ENCODE results near the gene MTRF1L.

Gene MTRF1L

DNA sequence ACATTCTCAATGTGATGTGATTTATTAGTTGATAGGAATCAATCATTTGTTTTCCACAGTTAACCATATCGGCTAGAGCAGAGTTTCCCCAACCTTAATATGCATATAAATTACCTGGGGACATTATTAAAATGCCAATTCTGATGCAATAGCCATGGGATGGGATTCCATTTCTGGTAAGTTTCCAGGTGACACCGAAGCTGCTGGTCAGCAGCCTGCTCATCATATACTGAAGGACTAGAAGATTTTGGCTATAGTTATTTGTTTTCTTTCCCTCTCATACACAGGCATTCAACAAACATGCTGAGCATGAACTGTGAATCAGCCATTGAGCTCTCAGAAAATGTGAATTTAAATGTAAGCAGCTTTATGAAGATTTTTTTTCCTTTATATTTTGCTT lies 55.5 kb downstream of the MTRF1L start:
- no peak overlapping the region for H3K4me3 ChIP-seq (ENCODE audit: low read depth, low read length, poor library complexity, severe bottlenecking)
- H3K27me3 ChIP-seq (ENCODE audit: insufficient read depth, low read length), result no peaks in the 10 kb centered on the region
- H3K9me2 ChIP-seq (ENCODE audit: low read depth, low read length), result no peaks in the 10 kb centered on the region
- no peak overlapping the region for H3K4me2 ChIP-seq (ENCODE audit: low read length)
- H3F3A ChIP-seq (ENCODE audit: insufficient read depth, low read length), result no peaks in the 10 kb centered on the region
- no peaks in the 10 kb centered on the region for H3K79me2 ChIP-seq (ENCODE audit: insufficient read depth, low read length)
- TF ChIP-seq EZH2 (IDR thresholded peaks at IDR 0.05; ENCODE audit: borderline replicate concordance, low read length), result no peak
- TF ChIP-seq, protein P1, sequence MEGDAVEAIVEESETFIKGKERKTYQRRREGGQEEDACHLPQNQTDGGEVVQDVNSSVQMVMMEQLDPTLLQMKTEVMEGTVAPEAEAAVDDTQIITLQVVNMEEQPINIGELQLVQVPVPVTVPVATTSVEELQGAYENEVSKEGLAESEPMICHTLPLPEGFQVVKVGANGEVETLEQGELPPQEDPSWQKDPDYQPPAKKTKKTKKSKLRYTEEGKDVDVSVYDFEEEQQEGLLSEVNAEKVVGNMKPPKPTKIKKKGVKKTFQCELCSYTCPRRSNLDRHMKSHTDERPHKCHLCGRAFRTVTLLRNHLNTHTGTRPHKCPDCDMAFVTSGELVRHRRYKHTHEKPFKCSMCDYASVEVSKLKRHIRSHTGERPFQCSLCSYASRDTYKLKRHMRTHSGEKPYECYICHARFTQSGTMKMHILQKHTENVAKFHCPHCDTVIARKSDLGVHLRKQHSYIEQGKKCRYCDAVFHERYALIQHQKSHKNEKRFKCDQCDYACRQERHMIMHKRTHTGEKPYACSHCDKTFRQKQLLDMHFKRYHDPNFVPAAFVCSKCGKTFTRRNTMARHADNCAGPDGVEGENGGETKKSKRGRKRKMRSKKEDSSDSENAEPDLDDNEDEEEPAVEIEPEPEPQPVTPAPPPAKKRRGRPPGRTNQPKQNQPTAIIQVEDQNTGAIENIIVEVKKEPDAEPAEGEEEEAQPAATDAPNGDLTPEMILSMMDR (IDR thresholded peaks at IDR 0.05; ENCODE audit: low read length), result no peak
- no peaks in the 10 kb centered on the region for H4K20me1 ChIP-seq (ENCODE audit: insufficient read depth, low read length)
- H3K9ac ChIP-seq (ENCODE audit: low read length), result no peak overlapping the region
- no peak overlapping the region for H3K27ac ChIP-seq (ENCODE audit: low read depth, low read length, poor library complexity, severe bottlenecking)
- no peaks in the 10 kb centered on the region for H3K36me3 ChIP-seq (ENCODE audit: insufficient read depth, low read length)
- H3K4me1 ChIP-seq (ENCODE audit: insufficient read depth, low read length, severe bottlenecking), result no peaks in the 10 kb centered on the region
- no peak overlapping the region for H2AFZ ChIP-seq (ENCODE audit: low read length)
- no peaks in the 10 kb centered on the region for H3K9me3 ChIP-seq (ENCODE audit: low read length)

DNA sequence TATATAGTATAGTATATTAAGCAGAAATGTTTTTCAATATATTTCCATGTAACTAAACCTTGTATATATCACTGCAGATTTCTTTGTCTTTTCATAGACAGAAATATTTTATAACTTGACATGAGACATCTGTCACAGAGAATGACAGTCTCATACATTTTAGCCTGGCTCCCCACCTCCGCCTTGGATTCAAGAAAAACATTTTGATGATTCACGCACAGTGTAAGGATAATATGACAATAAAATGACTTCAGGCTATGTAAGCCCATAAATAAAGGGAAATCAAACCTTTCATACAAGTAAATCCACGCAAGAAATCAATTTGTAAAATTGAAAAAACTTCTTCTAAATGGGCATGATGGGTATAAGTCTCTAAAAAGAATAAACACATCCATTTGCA lies 56.0 kb downstream of the MTRF1L start:
- H3K4me1 ChIP-seq (ENCODE audit: insufficient read depth, low read length, severe bottlenecking), result no peaks in the 10 kb centered on the region
- no peak overlapping the region for H3K4me3 ChIP-seq (ENCODE audit: low read depth, low read length, poor library complexity, severe bottlenecking)
- no peaks in the 10 kb centered on the region for H3K79me2 ChIP-seq (ENCODE audit: insufficient read depth, low read length)
- no peak overlapping the region for H2AFZ ChIP-seq (ENCODE audit: low read length)
- H3K27me3 ChIP-seq (ENCODE audit: insufficient read depth, low read length), result no peaks in the 10 kb centered on the region
- no peaks in the 10 kb centered on the region for H3K9me3 ChIP-seq (ENCODE audit: low read length)
- no peaks in the 10 kb centered on the region for H3F3A ChIP-seq (ENCODE audit: insufficient read depth, low read length)
- H3K4me2 ChIP-seq (ENCODE audit: low read length), result no peak overlapping the region
- no peaks in the 10 kb centered on the region for H3K9me2 ChIP-seq (ENCODE audit: low read depth, low read length)
- no peak for TF ChIP-seq EZH2 (IDR thresholded peaks at IDR 0.05; ENCODE audit: borderline replicate concordance, low read length)
- TF ChIP-seq, protein P1 (IDR thresholded peaks at IDR 0.05; ENCODE audit: low read length), result no peak
- H3K27ac ChIP-seq (ENCODE audit: low read depth, low read length, poor library complexity, severe bottlenecking), result no peak overlapping the region
- no peaks in the 10 kb centered on the region for H3K36me3 ChIP-seq (ENCODE audit: insufficient read depth, low read length)
- H4K20me1 ChIP-seq (ENCODE audit: insufficient read depth, low read length), result no peaks in the 10 kb centered on the region
- no peak overlapping the region for H3K9ac ChIP-seq (ENCODE audit: low read length)

DNA sequence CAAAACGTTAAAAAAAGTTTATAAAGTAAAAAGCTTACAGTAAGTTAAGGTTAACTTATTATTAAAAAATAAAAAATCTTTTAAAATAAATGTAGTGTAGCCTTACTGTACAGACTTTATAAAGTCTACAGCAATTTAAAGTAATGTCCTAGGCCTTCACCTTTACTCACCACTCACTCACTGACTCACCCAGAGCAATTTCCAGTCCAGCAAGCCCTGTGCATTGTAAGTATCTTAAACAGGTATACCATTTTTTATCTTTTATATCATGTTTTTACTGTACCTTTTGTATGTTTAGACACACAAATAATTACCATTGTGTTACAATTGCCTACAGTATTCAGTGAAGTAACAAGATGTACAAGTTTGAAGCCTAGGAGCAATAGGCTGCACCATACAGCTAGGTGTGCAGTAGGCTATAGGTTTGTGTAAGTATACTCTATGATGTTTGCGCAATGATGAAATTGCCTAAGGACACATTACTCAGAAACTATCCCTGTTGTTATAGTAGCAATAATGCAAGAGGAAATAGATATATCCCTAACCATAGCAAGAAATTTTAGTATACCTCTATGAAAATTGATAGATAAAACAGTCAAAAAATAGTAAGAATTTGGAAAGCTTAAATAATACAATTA lies 59.1 kb downstream of the MTRF1L start:
- no peaks in the 10 kb centered on the region for H3K27me3 ChIP-seq (ENCODE audit: insufficient read depth, low read length)
- H3K9me2 ChIP-seq (ENCODE audit: low read depth, low read length), result no peaks in the 10 kb centered on the region
- no peak overlapping the region for H3K4me3 ChIP-seq (ENCODE audit: low read depth, low read length, poor library complexity, severe bottlenecking)
- no peak for TF ChIP-seq EZH2 (IDR thresholded peaks at IDR 0.05; ENCODE audit: borderline replicate concordance, low read length)
- TF ChIP-seq, protein P1 (IDR thresholded peaks at IDR 0.05; ENCODE audit: low read length), result no peak
- H3K9ac ChIP-seq (ENCODE audit: low read length), result no peak overlapping the region
- no peaks in the 10 kb centered on the region for H3K4me1 ChIP-seq (ENCODE audit: insufficient read depth, low read length, severe bottlenecking)
- no peaks in the 10 kb centered on the region for H3K36me3 ChIP-seq (ENCODE audit: insufficient read depth, low read length)
- no peaks in the 10 kb centered on the region for H3K9me3 ChIP-seq (ENCODE audit: low read length)
- no peaks in the 10 kb centered on the region for H3F3A ChIP-seq (ENCODE audit: insufficient read depth, low read length)
- H4K20me1 ChIP-seq (ENCODE audit: insufficient read depth, low read length), result no peaks in the 10 kb centered on the region
- no peak overlapping the region for H3K27ac ChIP-seq (ENCODE audit: low read depth, low read length, poor library complexity, severe bottlenecking)
- no peaks in the 10 kb centered on the region for H3K79me2 ChIP-seq (ENCODE audit: insufficient read depth, low read length)
- H2AFZ ChIP-seq (ENCODE audit: low read length), result no peak overlapping the region
- no peak overlapping the region for H3K4me2 ChIP-seq (ENCODE audit: low read length)

Measured in OCI-LY1 (cell line).